SK-N-SH (cell line): ENCODE measurements around the gene NDUFA6. TPM values are rescaled to one million over a fixed set of nuclear protein-coding genes. Genes with fewer than 3 reads are reported as not detected.

Experiments
- CTCF ChIA-PET: fragments of 300-600, 350-600 bp; formaldehyde crosslinking; extraction: SDS; loops from one replicate; lab custom pipeline; 2021; lab: Yijun Ruan, JAX
- POLR2A ChIA-PET: fragments of 350-600 bp; sonication (Branson Sonifier 250); formaldehyde crosslinking; extraction: SDS; loops from one replicate; lab custom pipeline; 2020; ENCODE audit warnings: antibody characterized with exemption, inconsistent platforms; lab: Yijun Ruan, JAX
- DNase-seq: peaks from one replicate; pipeline ENCODE4 v3.0.0; 2012
- H2AFZ ChIP-seq: fragments of 200-600 bp; sonication (generic); 2 replicates; pipeline ENCODE4 v1.8.1; 2016; ENCODE audit warnings: antibody characterized with exemption, mild to moderate bottlenecking, low read depth
- H3F3A ChIP-seq: fragments of 200-600 bp; sonication (generic); replicated peaks from 2 replicates; pipeline ENCODE3; 2016; ENCODE audit warnings: antibody characterized with exemption, mild to moderate bottlenecking; ENCODE audit not compliant: insufficient read depth
- H3K27ac ChIP-seq, 2 experiments: fragments of 200-500 bp in 1 of 2; fragments of 200-600 bp in 1 of 2; sonication (Bioruptor generic) in 1 of 2; sonication (generic), shearing (Covaris generic) in 1 of 2; 2 replicates each; pipeline versions ENCODE4 v1.5.1 to v1.6.1; 2014 to 2016; ENCODE audit warnings: low read depth in 2 of 2, inconsistent platforms in 1 of 2, low read length in 1 of 2, mild to moderate bottlenecking in 1 of 2, mixed read lengths in 1 of 2
- H3K27me3 ChIP-seq: fragments of 200-600 bp; sonication (generic), shearing (Covaris generic); 2 replicates; pipeline ENCODE4 v1.6.1; 2016; ENCODE audit warnings: mixed run types; ENCODE audit not compliant: insufficient read depth
- H3K36me3 ChIP-seq, 2 experiments: fragments of 200-500 bp in 1 of 2; fragments of 200-600 bp in 1 of 2; sonication (Bioruptor generic) in 1 of 2; sonication (generic) in 1 of 2; replicated peaks in 1 of 2; 2 replicates each; pipeline versions ENCODE3 to v1.5.1; 2014 to 2016; ENCODE audit warnings: low read length in 1 of 2, mild to moderate bottlenecking in 1 of 2; ENCODE audit not compliant: insufficient read depth in 2 of 2, control insufficient read depth in 1 of 2
- H3K4me1 ChIP-seq, 2 experiments: fragments of 200-500 bp in 1 of 2; fragments of 200-600 bp in 1 of 2; sonication (Bioruptor generic) in 1 of 2; sonication (generic), shearing (Covaris generic) in 1 of 2; 2 replicates each; pipeline versions ENCODE4 v1.5.1 to v1.6.1; 2014 to 2016; ENCODE audit warnings: low read depth in 1 of 2, low read length in 1 of 2, mixed run types in 1 of 2; ENCODE audit not compliant: insufficient read depth in 2 of 2, control insufficient read depth in 1 of 2
- H3K4me2 ChIP-seq: fragments of 200-600 bp; sonication (generic), shearing (Covaris generic); 2 replicates; pipeline ENCODE4 v1.6.1; 2017; ENCODE audit warnings: mixed run types
- H3K4me3 ChIP-seq, 2 experiments: fragments of 200-500 bp in 1 of 2; fragments of 200-600 bp in 1 of 2; sonication (Bioruptor generic) in 1 of 2; sonication (generic), shearing (Covaris generic) in 1 of 2; 2 replicates each; pipeline versions ENCODE4 v1.5.1 to v1.8.1; 2014 to 2016; ENCODE audit warnings: low read depth in 2 of 2, inconsistent platforms in 1 of 2, low read length in 1 of 2, mild to moderate bottlenecking in 1 of 2, mixed read lengths in 1 of 2, moderate library complexity in 1 of 2
- H3K79me2 ChIP-seq: fragments of 200-600 bp; sonication (generic); 2 replicates; pipeline ENCODE4 v1.8.1; 2017; ENCODE audit warnings: mild to moderate bottlenecking; ENCODE audit not compliant: insufficient read depth
- H3K9ac ChIP-seq: fragments of 200-600 bp; sonication (generic); 2 replicates; pipeline ENCODE4 v1.6.1; 2017; ENCODE audit warnings: mixed run types
- H3K9me2 ChIP-seq: fragments of 200-600 bp; sonication (generic); 2 replicates; pipeline ENCODE4 v1.6.1; 2017; ENCODE audit warnings: mixed run types
- H3K9me3 ChIP-seq: fragments of 200-600 bp; sonication (generic); 2 replicates; pipeline ENCODE4 v1.6.1; 2017; ENCODE audit warnings: mixed run types, mild to moderate bottlenecking, moderate library complexity
- H4K20me1 ChIP-seq: fragments of 200-600 bp; sonication (generic); 2 replicates; pipeline ENCODE4 v1.6.1; 2017; ENCODE audit warnings: mild to moderate bottlenecking, mixed run types; ENCODE audit not compliant: insufficient read depth
- ELF1 ChIP-seq: IDR thresholded peaks from 2 replicates; pipeline ENCODE4 v1.4.0; 2012
- EP300 ChIP-seq, 2 experiments: IDR thresholded peaks; 2 replicates each; pipeline versions ENCODE4 v1.4.0 to v1.6.1; 2012; ENCODE audit warnings: borderline replicate concordance in 1 of 2, low read depth in 1 of 2, low read length in 1 of 2
- EZH2phosphoT487 ChIP-seq: fragments of 200-600 bp; sonication (generic); IDR thresholded peaks from 2 replicates; pipeline ENCODE4 v1.6.1; 2017; ENCODE audit warnings: low read depth, mixed run types, mild to moderate bottlenecking, antibody characterized with exemption, moderate library complexity, borderline replicate concordance
- GATA2 ChIP-seq: sonication (generic); formaldehyde crosslinking; IDR thresholded peaks from 2 replicates; pipeline ENCODE4 v1.5.0; 2020; ENCODE audit warnings: mild to moderate bottlenecking, missing genetic modification reagents
- POLR2AphosphoS5 ChIP-seq: IDR thresholded peaks from 2 replicates; pipeline ENCODE4 v1.6.1; 2012; ENCODE audit warnings: low read depth, low read length
- RAD21 ChIP-seq: IDR thresholded peaks from 2 replicates; pipeline ENCODE4 v1.6.1; 2012; ENCODE audit warnings: mild to moderate bottlenecking, low read length
- RXRA ChIP-seq: IDR thresholded peaks from 2 replicates; pipeline ENCODE4 v1.4.0; 2012; ENCODE audit warnings: low read depth, mild to moderate bottlenecking, borderline replicate concordance
- TCF12 ChIP-seq: IDR thresholded peaks from 2 replicates; pipeline ENCODE4 v1.4.0; 2012
- WGBS: methylation state at CpG from one replicate; pipeline ENCODE4 v1.1.6; 2017; ENCODE audit warnings: low lambda C conversion rate; 5-methylcytosine and 5-hydroxymethylcytosine counted together
- polyA plus RNA-seq, 3 experiments: library from polyadenylated mRNA; depleted of rRNA; stranded (reverse); fragments of >200 nt; gene quantifications; 2 replicates each; pipeline ENCODE4 v1.2.3, GENCODE V29; 2012
- TF ChIP-seq, protein P1 (sequence below): IDR thresholded peaks from 2 replicates; pipeline ENCODE4 v1.6.1; 2012; ENCODE audit warnings: mild to moderate bottlenecking, low read depth, low read length, moderate library complexity
- TF ChIP-seq, protein P2 (sequence below): IDR thresholded peaks from 2 replicates; pipeline ENCODE4 v1.4.0; 2012; ENCODE audit warnings: low read depth

NDUFA6 gene
- polyA plus RNA-seq, 1 of the 3 experiments (the other 2 are of a cell fraction) = 42.0 TPM

DNA sequence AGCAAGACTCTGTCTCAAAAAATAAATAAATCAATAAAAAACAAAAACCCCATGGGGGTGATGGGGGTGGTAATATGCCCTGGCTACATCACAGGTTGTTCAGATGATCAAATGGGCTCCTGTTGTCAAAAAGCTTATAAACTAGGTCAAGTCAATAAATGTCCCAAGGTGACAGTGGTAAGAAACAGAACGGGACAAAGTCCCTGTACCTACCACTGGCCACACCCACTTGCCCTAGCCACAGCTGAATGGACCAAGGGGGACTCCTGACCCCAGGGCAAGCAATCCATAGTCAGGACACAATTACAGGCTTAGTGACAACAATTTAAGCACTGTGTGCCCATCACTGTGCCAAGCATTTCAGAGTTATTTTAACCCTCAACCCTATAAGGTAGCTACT, 25.9 kb downstream of the NDUFA6 start (continued):
- TF ChIP-seq, protein P1, sequence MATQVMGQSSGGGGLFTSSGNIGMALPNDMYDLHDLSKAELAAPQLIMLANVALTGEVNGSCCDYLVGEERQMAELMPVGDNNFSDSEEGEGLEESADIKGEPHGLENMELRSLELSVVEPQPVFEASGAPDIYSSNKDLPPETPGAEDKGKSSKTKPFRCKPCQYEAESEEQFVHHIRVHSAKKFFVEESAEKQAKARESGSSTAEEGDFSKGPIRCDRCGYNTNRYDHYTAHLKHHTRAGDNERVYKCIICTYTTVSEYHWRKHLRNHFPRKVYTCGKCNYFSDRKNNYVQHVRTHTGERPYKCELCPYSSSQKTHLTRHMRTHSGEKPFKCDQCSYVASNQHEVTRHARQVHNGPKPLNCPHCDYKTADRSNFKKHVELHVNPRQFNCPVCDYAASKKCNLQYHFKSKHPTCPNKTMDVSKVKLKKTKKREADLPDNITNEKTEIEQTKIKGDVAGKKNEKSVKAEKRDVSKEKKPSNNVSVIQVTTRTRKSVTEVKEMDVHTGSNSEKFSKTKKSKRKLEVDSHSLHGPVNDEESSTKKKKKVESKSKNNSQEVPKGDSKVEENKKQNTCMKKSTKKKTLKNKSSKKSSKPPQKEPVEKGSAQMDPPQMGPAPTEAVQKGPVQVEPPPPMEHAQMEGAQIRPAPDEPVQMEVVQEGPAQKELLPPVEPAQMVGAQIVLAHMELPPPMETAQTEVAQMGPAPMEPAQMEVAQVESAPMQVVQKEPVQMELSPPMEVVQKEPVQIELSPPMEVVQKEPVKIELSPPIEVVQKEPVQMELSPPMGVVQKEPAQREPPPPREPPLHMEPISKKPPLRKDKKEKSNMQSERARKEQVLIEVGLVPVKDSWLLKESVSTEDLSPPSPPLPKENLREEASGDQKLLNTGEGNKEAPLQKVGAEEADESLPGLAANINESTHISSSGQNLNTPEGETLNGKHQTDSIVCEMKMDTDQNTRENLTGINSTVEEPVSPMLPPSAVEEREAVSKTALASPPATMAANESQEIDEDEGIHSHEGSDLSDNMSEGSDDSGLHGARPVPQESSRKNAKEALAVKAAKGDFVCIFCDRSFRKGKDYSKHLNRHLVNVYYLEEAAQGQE = no peak

DNA sequence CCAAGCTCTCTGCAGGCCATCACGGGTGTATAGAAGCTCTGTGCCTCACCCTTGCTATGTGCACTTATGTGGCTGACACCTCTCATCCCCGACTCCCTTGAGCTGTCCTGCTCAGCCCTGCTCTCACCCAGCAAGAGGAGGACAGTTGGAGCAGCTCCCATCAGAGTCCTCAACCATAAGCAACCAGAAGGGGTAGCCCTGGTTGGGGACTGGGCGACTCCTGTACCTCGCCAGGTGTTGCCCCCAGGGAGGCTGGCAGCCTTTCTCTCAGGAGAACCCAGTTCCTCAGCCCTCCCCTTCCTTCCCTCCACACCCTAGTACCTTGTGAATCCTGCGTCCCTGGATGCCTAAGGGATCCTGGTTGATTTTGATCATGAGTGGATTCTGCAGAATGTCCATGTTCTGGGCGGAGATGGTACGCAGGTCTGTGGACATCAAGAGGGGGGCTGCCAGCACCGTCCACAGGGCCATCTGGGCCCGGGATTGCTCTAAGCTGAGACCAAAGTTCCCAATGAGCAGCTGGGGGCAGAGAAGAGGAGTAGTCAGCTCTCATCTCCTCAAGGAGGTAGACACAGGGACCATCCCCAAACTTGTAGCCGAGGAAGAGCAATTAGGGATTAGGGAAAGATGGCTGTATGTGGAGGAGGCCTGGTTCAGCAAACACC, 27.9 kb downstream of the NDUFA6 start:
- no peak for DNase-seq
- WGBS = 86% methylated on average over 1 of the region's 10 CpGs
- no peaks in the 10 kb centered on the region for H3K4me1 ChIP-seq

DNA sequence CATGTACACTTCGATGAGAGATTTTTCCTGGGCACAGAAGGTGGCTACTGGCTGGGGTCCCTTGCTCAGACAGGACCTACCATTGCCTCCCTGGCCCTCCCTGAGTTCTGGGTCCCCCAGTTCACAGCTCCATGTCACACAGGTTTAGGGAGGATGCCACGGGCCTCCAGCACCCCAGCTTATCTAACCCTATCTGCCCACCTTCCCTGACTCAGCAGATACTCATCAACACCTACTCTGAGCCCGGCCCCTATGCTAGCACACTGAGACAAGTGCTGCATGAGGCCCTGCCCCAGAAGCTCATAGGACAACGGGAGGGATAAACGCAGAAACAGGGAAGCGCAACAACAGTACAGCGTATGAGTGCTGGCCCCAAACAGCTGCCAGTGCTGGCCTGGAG, 29.5 kb downstream of the NDUFA6 start:
- H3K27ac ChIP-seq = no peak overlapping the region
- H4K20me1 ChIP-seq = no peaks in the 10 kb centered on the region
- H3K9me2 ChIP-seq = no peaks in the 10 kb centered on the region
- DNase-seq = no peak
- H3K9ac ChIP-seq = no peak overlapping the region
- no peak overlapping the region for H2AFZ ChIP-seq
- no peak overlapping the region for H3K4me2 ChIP-seq
- H3F3A ChIP-seq = no peaks in the 10 kb centered on the region
- no peaks in the 10 kb centered on the region for H3K9me3 ChIP-seq
- ChIA-PET POLR2A (no interaction called here), CTCF (no interaction called here)
- no peak overlapping the region for H3K4me3 ChIP-seq
- no peaks in the 10 kb centered on the region for H3K27me3 ChIP-seq
- no peaks in the 10 kb centered on the region for H3K79me2 ChIP-seq
- no peaks in the 10 kb centered on the region for H3K36me3 ChIP-seq
- WGBS = 100% methylated on average over 1 of the region's 7 CpGs
- no peak for TF ChIP-seq TCF12
- no peak for TF ChIP-seq EP300 (IDR thresholded peaks at IDR 0.05; ENCODE audit: borderline replicate concordance in 1 of 2, low read depth in 1 of 2, low read length in 1 of 2)
- TF ChIP-seq, all 33 proteins: peak for 0
- no peaks in the 10 kb centered on the region for H3K4me1 ChIP-seq

More for the DNA sequence above, 27.9 kb downstream of the NDUFA6 start:
- no peaks in the 10 kb centered on the region for H3K9me3 ChIP-seq
- H3F3A ChIP-seq = no peaks in the 10 kb centered on the region
- H3K9ac ChIP-seq = no peak overlapping the region
- ChIA-PET POLR2A (no interaction called here), CTCF (no interaction called here)
- no peaks in the 10 kb centered on the region for H3K27me3 ChIP-seq
- TF ChIP-seq EZH2phosphoT487 (no peak), RAD21 (no peak), POLR2AphosphoS5 (no peak), EP300 (IDR thresholded peaks at IDR 0.05; ENCODE audit: borderline replicate concordance in 1 of 2, low read depth in 1 of 2, low read length in 1 of 2) (no peak), GATA2 (CRISPR knock-in tag) (no peak), ELF1 (no peak), TCF12 (no peak), RXRA (no peak)
- TF ChIP-seq, protein P2, sequence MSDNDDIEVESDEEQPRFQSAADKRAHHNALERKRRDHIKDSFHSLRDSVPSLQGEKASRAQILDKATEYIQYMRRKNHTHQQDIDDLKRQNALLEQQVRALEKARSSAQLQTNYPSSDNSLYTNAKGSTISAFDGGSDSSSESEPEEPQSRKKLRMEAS = no peak
- no peak overlapping the region for H3K27ac ChIP-seq
- H3K4me2 ChIP-seq = no peak overlapping the region
- no peaks in the 10 kb centered on the region for H3K9me2 ChIP-seq
- H3K36me3 ChIP-seq = no peaks in the 10 kb centered on the region
- H3K79me2 ChIP-seq = no peaks in the 10 kb centered on the region
- no peak overlapping the region for H2AFZ ChIP-seq
- no peak overlapping the region for H3K4me3 ChIP-seq
- no peaks in the 10 kb centered on the region for H4K20me1 ChIP-seq
